Neural cell (in vitro differentiated cells): ENCODE data around the gene NUTM1. TPM values are rescaled to one million over a fixed set of nuclear protein-coding genes. Genes with fewer than 3 reads are reported as not detected.

Experiments used
- H2AFZ ChIP-seq: fragments of 200-600, 300-800 bp; sonication (generic), shearing (Covaris generic); 2 replicates; pipeline ENCODE4 v1.6.0; 2014; ENCODE audit warnings: low read depth, mild to moderate bottlenecking, antibody characterized with exemption, low read length, moderate library complexity
- H3F3A ChIP-seq: fragments of 200-600 bp; shearing (Covaris generic); 2 replicates; pipeline ENCODE4 v1.6.1; 2016; ENCODE audit warnings: mild to moderate bottlenecking, moderate library complexity, mixed read lengths, antibody characterized with exemption, low read length; ENCODE audit not compliant: insufficient read depth, poor library complexity, severe bottlenecking
- H3K27ac ChIP-seq: fragments of 200-600, 300-800 bp; sonication (generic), shearing (Covaris generic); 2 replicates; pipeline ENCODE4 v1.5.1; 2014; ENCODE audit warnings: mild to moderate bottlenecking, low read length, moderate library complexity
- H3K27me3 ChIP-seq: fragments of 300-800, 200-600 bp; sonication (generic), shearing (Covaris generic); 2 replicates; pipeline ENCODE4 v1.6.0; 2014; ENCODE audit warnings: mild to moderate bottlenecking, low read depth, low read length, moderate library complexity; ENCODE audit not compliant: insufficient read depth
- H3K36me3 ChIP-seq: fragments of 300-800, 200-600 bp; sonication (generic), shearing (Covaris generic); 2 replicates; pipeline ENCODE4 v1.5.1; 2014; ENCODE audit warnings: mild to moderate bottlenecking, antibody characterized with exemption, low read length, moderate library complexity; ENCODE audit not compliant: insufficient read depth
- H3K4me2 ChIP-seq: fragments of 300-800, 200-600 bp; sonication (generic), shearing (Covaris generic); 2 replicates; pipeline ENCODE4 v1.6.0; 2014; ENCODE audit warnings: mild to moderate bottlenecking, low read length
- H3K4me3 ChIP-seq: fragments of 300-800, 200-600 bp; sonication (generic), shearing (Covaris generic); 2 replicates; pipeline ENCODE4 v1.5.1; 2014; ENCODE audit warnings: mild to moderate bottlenecking, low read length, moderate library complexity
- H3K79me2 ChIP-seq: fragments of 200-600 bp; shearing (Covaris generic); replicated peaks from 2 replicates; pipeline ENCODE4 v1.6.0; 2014; ENCODE audit warnings: mild to moderate bottlenecking, low read length, moderate library complexity; ENCODE audit not compliant: insufficient read depth
- H3K9ac ChIP-seq: fragments of 300-800, 200-600 bp; sonication (generic), shearing (Covaris generic); 2 replicates; pipeline ENCODE4 v1.6.1; 2016; ENCODE audit warnings: mild to moderate bottlenecking, low read length, mixed read lengths
- H3K9me2 ChIP-seq: fragments of 200-600 bp; shearing (Covaris generic); 2 replicates; pipeline ENCODE4 v1.6.1; 2016; ENCODE audit warnings: mild to moderate bottlenecking, low read length, mixed read lengths; ENCODE audit not compliant: insufficient read depth
- H3K9me3 ChIP-seq: fragments of 200-600, 300-800 bp; sonication (generic), shearing (Covaris generic); 2 replicates; pipeline ENCODE4 v1.6.1; 2016; ENCODE audit warnings: mild to moderate bottlenecking, mixed run types, low read length, moderate library complexity, mixed read lengths
- H4K20me1 ChIP-seq: fragments of 200-600 bp; shearing (Covaris generic); 2 replicates; pipeline ENCODE4 v1.6.1; 2016; ENCODE audit warnings: mild to moderate bottlenecking, mixed run types; ENCODE audit not compliant: insufficient read depth
- EP300 ChIP-seq: fragments of 450-650 bp; conservative IDR thresholded peaks from 2 replicates; pipeline ENCODE4 v1.6.1; 2014; ENCODE audit warnings: antibody characterized with exemption, mild to moderate bottlenecking, moderate library complexity; ENCODE audit not compliant: poor library complexity, severe bottlenecking
- EZH2 ChIP-seq: fragments of 200-600, 300-800 bp; shearing (Covaris generic), sonication (generic); IDR thresholded peaks from 2 replicates; pipeline ENCODE4 v1.6.1; 2014; ENCODE audit warnings: antibody characterized with exemption, low read length, borderline replicate concordance, mild to moderate bottlenecking; ENCODE audit not compliant: insufficient read depth, poor library complexity, severe bottlenecking
- MXI1 ChIP-seq: fragments of 450-650 bp; conservative IDR thresholded peaks from 2 replicates; pipeline ENCODE4 v1.6.1; 2014; ENCODE audit warnings: antibody characterized with exemption, mild to moderate bottlenecking; ENCODE audit not compliant: poor library complexity, severe bottlenecking
- POLR2AphosphoS5 ChIP-seq: IDR thresholded peaks from 2 replicates; pipeline ENCODE4 v1.6.1; 2012
- RAD21 ChIP-seq: fragments of 450-650 bp; conservative IDR thresholded peaks from 2 replicates; pipeline ENCODE4 v1.6.1; 2014; ENCODE audit warnings: antibody characterized with exemption, mild to moderate bottlenecking, moderate library complexity
- SMC3 ChIP-seq: fragments of 450-650 bp; conservative IDR thresholded peaks from 2 replicates; pipeline ENCODE4 v1.6.1; 2014; ENCODE audit warnings: antibody characterized with exemption, mild to moderate bottlenecking, moderate library complexity; ENCODE audit not compliant: poor library complexity
- TAF1 ChIP-seq: IDR thresholded peaks from 2 replicates; pipeline ENCODE4 v1.6.1; 2012; ENCODE audit warnings: low read depth
- polyA plus RNA-seq: library from polyadenylated mRNA; depleted of rRNA; stranded (reverse); fragments of >200 nt; gene quantifications from 2 replicates; pipeline ENCODE4 v1.2.3, GENCODE V29; 2014
- TF ChIP-seq, protein P1 (sequence below): IDR thresholded peaks from 2 replicates; pipeline ENCODE4 v1.6.1; 2012; ENCODE audit warnings: borderline replicate concordance
- TF ChIP-seq, protein P2 (sequence below): fragments of 450-650 bp; IDR thresholded peaks from 2 replicates; pipeline ENCODE4 v1.5.1; 2014; ENCODE audit warnings: antibody characterized with exemption, mild to moderate bottlenecking, moderate library complexity; ENCODE audit not compliant: poor library complexity, severe bottlenecking

Gene NUTM1
- polyA plus RNA-seq, 1 donor from 2014 or later: not detected

DNA sequence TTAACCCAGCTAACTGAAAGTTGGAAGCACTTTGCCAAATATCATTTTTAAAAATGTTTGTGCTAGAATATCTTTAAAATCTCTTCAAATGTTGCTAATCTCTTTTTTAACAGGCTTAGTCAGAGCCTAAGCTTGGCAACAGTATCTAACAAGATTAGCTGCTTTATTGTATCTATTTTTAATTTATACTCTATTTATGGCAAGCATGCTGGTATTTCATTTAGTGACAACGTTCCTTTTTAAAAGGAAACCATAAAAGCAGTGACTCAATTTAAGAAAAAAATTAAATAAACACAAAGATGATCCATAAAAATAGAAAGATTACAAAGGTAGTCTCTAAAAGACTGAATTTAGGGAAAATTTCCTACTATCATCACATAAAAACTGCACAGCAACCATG, 46.1 kb upstream of the NUTM1 start:
- no peaks in the 10 kb centered on the region for H3K36me3 ChIP-seq
- no peaks in the 10 kb centered on the region for H4K20me1 ChIP-seq
- no peak overlapping the region for H3K9ac ChIP-seq
- no peaks in the 10 kb centered on the region for H3K27me3 ChIP-seq
- no peaks in the 10 kb centered on the region for H3K79me2 ChIP-seq
- no peak overlapping the region for H2AFZ ChIP-seq
- no peak for TF ChIP-seq TAF1
- TF ChIP-seq SMC3: no peak
- no peak for TF ChIP-seq RAD21
- no peak for TF ChIP-seq EP300
- no peak for TF ChIP-seq EZH2
- TF ChIP-seq, protein P1, sequence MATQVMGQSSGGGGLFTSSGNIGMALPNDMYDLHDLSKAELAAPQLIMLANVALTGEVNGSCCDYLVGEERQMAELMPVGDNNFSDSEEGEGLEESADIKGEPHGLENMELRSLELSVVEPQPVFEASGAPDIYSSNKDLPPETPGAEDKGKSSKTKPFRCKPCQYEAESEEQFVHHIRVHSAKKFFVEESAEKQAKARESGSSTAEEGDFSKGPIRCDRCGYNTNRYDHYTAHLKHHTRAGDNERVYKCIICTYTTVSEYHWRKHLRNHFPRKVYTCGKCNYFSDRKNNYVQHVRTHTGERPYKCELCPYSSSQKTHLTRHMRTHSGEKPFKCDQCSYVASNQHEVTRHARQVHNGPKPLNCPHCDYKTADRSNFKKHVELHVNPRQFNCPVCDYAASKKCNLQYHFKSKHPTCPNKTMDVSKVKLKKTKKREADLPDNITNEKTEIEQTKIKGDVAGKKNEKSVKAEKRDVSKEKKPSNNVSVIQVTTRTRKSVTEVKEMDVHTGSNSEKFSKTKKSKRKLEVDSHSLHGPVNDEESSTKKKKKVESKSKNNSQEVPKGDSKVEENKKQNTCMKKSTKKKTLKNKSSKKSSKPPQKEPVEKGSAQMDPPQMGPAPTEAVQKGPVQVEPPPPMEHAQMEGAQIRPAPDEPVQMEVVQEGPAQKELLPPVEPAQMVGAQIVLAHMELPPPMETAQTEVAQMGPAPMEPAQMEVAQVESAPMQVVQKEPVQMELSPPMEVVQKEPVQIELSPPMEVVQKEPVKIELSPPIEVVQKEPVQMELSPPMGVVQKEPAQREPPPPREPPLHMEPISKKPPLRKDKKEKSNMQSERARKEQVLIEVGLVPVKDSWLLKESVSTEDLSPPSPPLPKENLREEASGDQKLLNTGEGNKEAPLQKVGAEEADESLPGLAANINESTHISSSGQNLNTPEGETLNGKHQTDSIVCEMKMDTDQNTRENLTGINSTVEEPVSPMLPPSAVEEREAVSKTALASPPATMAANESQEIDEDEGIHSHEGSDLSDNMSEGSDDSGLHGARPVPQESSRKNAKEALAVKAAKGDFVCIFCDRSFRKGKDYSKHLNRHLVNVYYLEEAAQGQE: no peak
- TF ChIP-seq, protein P2, sequence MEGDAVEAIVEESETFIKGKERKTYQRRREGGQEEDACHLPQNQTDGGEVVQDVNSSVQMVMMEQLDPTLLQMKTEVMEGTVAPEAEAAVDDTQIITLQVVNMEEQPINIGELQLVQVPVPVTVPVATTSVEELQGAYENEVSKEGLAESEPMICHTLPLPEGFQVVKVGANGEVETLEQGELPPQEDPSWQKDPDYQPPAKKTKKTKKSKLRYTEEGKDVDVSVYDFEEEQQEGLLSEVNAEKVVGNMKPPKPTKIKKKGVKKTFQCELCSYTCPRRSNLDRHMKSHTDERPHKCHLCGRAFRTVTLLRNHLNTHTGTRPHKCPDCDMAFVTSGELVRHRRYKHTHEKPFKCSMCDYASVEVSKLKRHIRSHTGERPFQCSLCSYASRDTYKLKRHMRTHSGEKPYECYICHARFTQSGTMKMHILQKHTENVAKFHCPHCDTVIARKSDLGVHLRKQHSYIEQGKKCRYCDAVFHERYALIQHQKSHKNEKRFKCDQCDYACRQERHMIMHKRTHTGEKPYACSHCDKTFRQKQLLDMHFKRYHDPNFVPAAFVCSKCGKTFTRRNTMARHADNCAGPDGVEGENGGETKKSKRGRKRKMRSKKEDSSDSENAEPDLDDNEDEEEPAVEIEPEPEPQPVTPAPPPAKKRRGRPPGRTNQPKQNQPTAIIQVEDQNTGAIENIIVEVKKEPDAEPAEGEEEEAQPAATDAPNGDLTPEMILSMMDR: no peak
- no peaks in the 10 kb centered on the region for H3F3A ChIP-seq
- H3K4me3 ChIP-seq: no peak overlapping the region
- no peaks in the 10 kb centered on the region for H3K9me2 ChIP-seq
- H3K4me2 ChIP-seq: no peak overlapping the region
- no peaks in the 10 kb centered on the region for H3K9me3 ChIP-seq
- no peak overlapping the region for H3K27ac ChIP-seq

DNA sequence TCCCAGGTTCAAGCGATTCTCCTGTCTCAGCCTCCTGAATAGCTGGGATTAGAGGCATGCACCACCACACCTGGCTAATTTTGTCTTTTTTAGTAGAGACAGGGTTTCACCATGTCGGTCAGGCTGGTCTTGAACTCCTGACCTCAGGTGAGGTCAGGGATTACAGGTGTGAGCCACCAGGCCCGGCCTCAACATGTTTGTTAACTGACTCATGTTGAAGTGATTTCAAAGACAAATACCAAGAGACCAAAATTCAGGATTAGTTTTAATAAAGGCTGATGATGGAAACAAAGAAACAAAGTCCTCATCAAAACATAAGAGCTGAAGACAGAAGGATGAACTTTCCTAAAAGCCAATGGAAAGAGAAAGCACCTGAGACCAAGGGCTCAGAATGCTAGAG, 42.1 kb upstream of the NUTM1 start:
- H3K9me3 ChIP-seq: no peaks in the 10 kb centered on the region
- TF ChIP-seq TAF1: no peak
- H3K79me2 ChIP-seq: no peaks in the 10 kb centered on the region
- no peaks in the 10 kb centered on the region for H3K9me2 ChIP-seq
- H3K4me2 ChIP-seq: no peak overlapping the region
- no peak overlapping the region for H2AFZ ChIP-seq
- no peaks in the 10 kb centered on the region for H3K36me3 ChIP-seq
- no peaks in the 10 kb centered on the region for H4K20me1 ChIP-seq
- no peak overlapping the region for H3K4me3 ChIP-seq
- no peaks in the 10 kb centered on the region for H3F3A ChIP-seq
- H3K27ac ChIP-seq: no peak overlapping the region
- H3K9ac ChIP-seq: no peak overlapping the region
- no peaks in the 10 kb centered on the region for H3K27me3 ChIP-seq

DNA sequence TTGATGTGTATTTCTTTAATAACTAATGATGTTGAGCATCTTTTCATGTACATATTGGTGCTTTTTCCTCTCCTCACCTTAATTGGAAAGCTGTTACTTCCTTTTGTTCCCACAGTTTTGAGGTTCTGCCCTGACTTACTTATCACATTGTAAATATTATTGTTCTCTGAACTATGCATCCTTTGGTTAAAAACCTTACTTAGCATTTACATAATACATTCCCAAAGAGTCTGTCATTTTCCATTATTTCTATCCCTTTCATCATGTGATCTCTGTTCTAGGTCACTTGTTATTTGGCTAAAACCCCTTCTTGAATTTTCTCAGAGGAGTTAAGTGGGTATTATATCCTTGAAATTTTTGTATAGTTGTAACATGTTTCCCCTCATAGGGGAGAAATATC, 38.5 kb upstream of the NUTM1 start:
- TF ChIP-seq, protein P1: no peak
- TF ChIP-seq SMC3: no peak
- TF ChIP-seq EP300: no peak
- no peak for TF ChIP-seq POLR2AphosphoS5
- TF ChIP-seq, protein P2: no peak
- no peak for TF ChIP-seq RAD21
- TF ChIP-seq MXI1: no peak
- no peak for TF ChIP-seq EZH2
- no peak for TF ChIP-seq TAF1
- H3F3A ChIP-seq: no peaks in the 10 kb centered on the region
- no peaks in the 10 kb centered on the region for H3K36me3 ChIP-seq
- no peaks in the 10 kb centered on the region for H3K79me2 ChIP-seq
- H3K4me3 ChIP-seq: no peak overlapping the region
- no peak overlapping the region for H2AFZ ChIP-seq
- H3K9ac ChIP-seq: no peak overlapping the region
- no peak overlapping the region for H3K4me2 ChIP-seq
- H3K9me2 ChIP-seq: no peaks in the 10 kb centered on the region
- H3K27me3 ChIP-seq: no peaks in the 10 kb centered on the region
- H3K27ac ChIP-seq: no peak overlapping the region
- no peaks in the 10 kb centered on the region for H4K20me1 ChIP-seq
- H3K9me3 ChIP-seq: no peaks in the 10 kb centered on the region
